Activated CD4-positive, alpha-beta T cell treated with anti-CD3 and anti-CD28 coated beads, Interleukin-2, amount 50 U/mL, for 16 hours (primary cell): ENCODE results near the gene CCDC174.

ENCODE experiments used
- DNase-seq: peaks from one replicate; pipeline ENCODE4 v3.0.0-alpha.2; 2020

The CCDC174 gene

DNA sequence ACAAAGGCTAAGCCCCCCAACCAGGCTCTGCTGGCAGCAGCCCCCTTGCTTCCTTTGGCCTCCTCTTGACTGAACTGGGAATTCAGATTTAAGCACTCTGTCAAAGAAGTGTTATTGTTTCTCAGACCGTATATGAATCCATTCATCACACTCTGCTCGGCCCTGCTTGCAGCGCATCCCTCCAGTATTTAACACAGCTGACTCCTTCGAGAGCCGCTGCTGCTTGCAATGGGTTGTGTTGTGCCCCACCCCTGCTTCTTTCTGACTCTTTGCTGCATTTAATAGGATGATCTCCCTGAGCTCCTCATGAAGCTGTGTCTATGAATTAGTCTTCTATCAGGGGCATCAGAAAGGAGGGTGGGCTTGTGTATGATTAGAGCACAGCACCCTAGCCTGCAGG is 54.5 kb downstream of the CCDC174 start:
- DNase-seq = no peak

DNA sequence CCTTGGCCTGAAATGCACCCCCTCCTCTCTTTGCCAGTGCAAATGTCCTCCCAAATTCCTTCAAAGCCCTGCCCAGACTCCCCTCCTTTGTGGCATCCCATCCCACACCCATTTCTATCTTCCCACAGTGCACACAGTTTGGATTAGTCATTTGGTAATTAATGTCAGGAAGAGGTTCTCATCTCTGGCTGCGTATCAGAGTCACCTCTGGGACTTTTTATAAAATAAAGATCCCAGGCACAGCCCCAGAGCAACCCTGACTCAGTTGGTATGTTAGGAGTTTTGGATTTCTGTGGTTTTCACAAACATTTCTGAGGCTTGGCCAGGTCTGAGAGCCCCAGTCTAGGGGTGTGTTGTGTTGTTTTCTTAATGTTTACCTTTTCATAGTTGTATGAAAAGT is 65.0 kb downstream of the CCDC174 start:
- DNase-seq = no peak

DNA sequence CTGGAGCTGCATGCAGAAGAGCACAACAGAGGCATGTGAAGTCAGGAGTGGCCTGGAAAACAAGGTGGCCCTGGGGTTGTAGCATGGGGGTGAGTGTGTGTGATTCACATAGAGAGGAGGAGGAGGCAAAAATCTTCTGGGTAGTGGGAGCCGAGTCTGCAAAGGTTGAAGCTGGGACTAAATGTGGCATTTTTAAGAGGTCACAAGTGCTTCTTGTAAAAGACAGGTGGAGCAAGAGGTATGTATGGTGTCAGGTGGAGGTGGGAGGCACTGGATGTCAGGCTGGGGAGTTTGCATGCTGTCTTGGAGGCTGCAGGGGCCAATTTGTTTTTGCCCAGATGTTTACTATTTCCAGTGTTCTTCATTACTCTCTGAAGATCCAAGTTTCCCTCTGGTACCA is 65.7 kb downstream of the CCDC174 start:
- DNase-seq = no peak

GRCh38 chr3:14718539-14718938 is 67.0 kb downstream of the CCDC174 start:
- DNase-seq = no peak

GRCh38 chr3:14719006-14719405 is 67.4 kb downstream of the CCDC174 start:
- no peak for DNase-seq

- no peak for DNase-seq
Measured at GRCh38 chr3:14721126-14721864, 69.7 kb downstream of the CCDC174 start.
